Activated CD4-positive, alpha-beta T cell treated with anti-CD3 and anti-CD28 coated beads, Interleukin-2, amount 10 ng/mL, durations not matched to agents 24 days and 14 days (primary cell): Measurements from ENCODE around the gene GLS2. TPM values are rescaled to one million over a fixed set of nuclear protein-coding genes. Genes with fewer than 3 reads are reported as not detected.

Experiments used
- DNase-seq: peaks from one replicate; pipeline ENCODE4 v3.0.0; 2022
- H3K27ac Mint-ChIP-seq: one replicate; pipeline ENCODE4 v1.8.0; 2022; ENCODE audit warnings: mild to moderate bottlenecking, mixed read lengths
- H3K27me3 Mint-ChIP-seq: one replicate; pipeline ENCODE4 v1.8.0; 2022; ENCODE audit warnings: mixed read lengths
- H3K36me3 Mint-ChIP-seq: one replicate; pipeline ENCODE4 v1.8.0; 2022; ENCODE audit warnings: low read depth, mild to moderate bottlenecking, mixed read lengths
- H3K4me1 Mint-ChIP-seq: one replicate; pipeline ENCODE4 v1.8.0; 2021; ENCODE audit warnings: mixed read lengths
- H3K4me3 Mint-ChIP-seq: one replicate; pipeline ENCODE4 v1.8.0; 2022; ENCODE audit warnings: mild to moderate bottlenecking, moderate library complexity, mixed read lengths
- H3K9me3 Mint-ChIP-seq: one replicate; pipeline ENCODE4 v1.8.0; 2021; ENCODE audit warnings: mixed read lengths
- intact Hi-C: fragments of 100-400 bp; cut with micrococcal nuclease; formaldehyde crosslinking; loops from one replicate; pipeline ENCODE4 v1.15.1; 2023
- total RNA-seq: library from RNA; stranded (reverse); gene quantifications from 2 replicates; pipeline ENCODE4 v1.2.3, GENCODE V29; 2022

Gene GLS2
- total RNA-seq, 1 donor from 2014 or later, result 1.9 TPM

- H3K4me1 Mint-ChIP-seq, result peaks cover 5% of the 10 kb centered on the region
- no peaks in the 10 kb centered on the region for H3K27me3 Mint-ChIP-seq
- intact Hi-C loops, result no loop called here
- H3K4me3 Mint-ChIP-seq, result no peak overlapping the region
- H3K27ac Mint-ChIP-seq, result no peak overlapping the region
- H3K36me3 Mint-ChIP-seq, result peaks cover 9% of the 10 kb centered on the region
- DNase-seq, result no peak
- H3K9me3 Mint-ChIP-seq, result no peaks in the 10 kb centered on the region
Measured at GRCh38 chr12:56476972-56477432, 11.0 kb downstream of the GLS2 start.

- Mint-ChIP-seq H3K4me3 (no peak overlapping the region), H3K27ac (no peak overlapping the region), H3K27me3 (no peaks in the 10 kb centered on the region), H3K36me3 (peaks cover 12% of the 10 kb centered on the region), H3K4me1 (peaks cover 9% of the 10 kb centered on the region), H3K9me3 (no peaks in the 10 kb centered on the region)
- intact Hi-C loops, result no loop called here
- DNase-seq, result no peak
Measured at GRCh38 chr12:56476143-56476542, 11.8 kb downstream of the GLS2 start.

GRCh38 chr12:56474389-56474788 lies 13.6 kb downstream of the GLS2 start:
- intact Hi-C loops, result no loop called here
- no peak overlapping the region for H3K4me3 Mint-ChIP-seq
- H3K36me3 Mint-ChIP-seq, result peaks cover 22% of the 10 kb centered on the region
- no peaks in the 10 kb centered on the region for H3K27me3 Mint-ChIP-seq
- no peak overlapping the region for H3K27ac Mint-ChIP-seq
- peaks cover 15% of the 10 kb centered on the region for H3K4me1 Mint-ChIP-seq
- DNase-seq, result no peak
- no peaks in the 10 kb centered on the region for H3K9me3 Mint-ChIP-seq

- no peak for DNase-seq
- Mint-ChIP-seq H3K9me3 (no peaks in the 10 kb centered on the region), H3K27ac (peak overlapping the region; percentile 98)
Measured at GRCh38 chr12:56469007-56469930, 18.7 kb downstream of the GLS2 start.

DNA sequence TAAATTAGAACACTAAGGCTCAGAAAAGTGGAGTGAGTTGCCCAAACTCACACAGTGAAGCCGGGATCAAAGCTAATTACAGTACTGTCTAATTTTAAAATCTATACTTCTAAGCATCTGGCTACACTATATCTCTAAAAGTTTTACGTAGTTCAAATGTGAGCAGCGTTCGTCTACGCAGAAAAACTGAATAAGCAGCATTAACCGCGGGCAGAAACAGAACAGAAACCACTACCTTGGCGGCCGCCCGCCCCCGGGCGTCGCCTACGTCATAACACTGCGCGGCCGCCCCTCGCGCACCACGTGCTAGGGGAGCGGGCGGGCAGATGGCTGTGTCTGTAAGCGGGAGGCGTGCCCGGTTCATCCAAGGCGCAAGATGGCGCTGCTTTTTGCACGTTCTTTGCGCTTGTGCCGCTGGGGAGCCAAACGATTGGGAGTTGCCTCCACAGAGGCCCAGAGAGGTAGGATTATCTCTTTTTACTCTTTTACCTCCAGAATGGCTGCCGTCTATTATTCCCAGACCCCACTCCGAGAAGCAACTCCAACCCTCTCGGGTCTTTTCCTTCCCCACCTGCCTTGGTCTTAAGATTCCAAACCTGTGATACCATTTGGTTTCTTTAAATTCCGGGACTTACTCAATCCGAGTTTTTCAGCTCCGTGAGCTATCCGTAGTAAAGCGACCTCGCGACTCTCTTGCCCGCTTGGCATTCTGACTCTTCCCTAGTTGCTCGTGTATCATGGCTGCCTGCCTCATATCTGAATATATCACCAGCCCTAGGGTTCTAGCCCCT lies 19.6 kb downstream of the GLS2 start, which contains the start of gene SPRYD4:
Gene SPRYD4 (plus strand): TSS at position 363 of the 791 bp plus-strand sequence. CDS start 14 bp downstream, at position 377.
- peak within 1 kb of the TSS; percentile 98 for H3K27ac Mint-ChIP-seq

More at GRCh38 chr12:56469007-56469930, 18.7 kb downstream of the GLS2 start:
- H3K4me1 Mint-ChIP-seq, result peaks cover 22% of the 10 kb centered on the region
- peak overlapping the region; percentile 92 for H3K4me3 Mint-ChIP-seq
- H3K36me3 Mint-ChIP-seq, result peaks cover 22% of the 10 kb centered on the region
- no peaks in the 10 kb centered on the region for H3K27me3 Mint-ChIP-seq
- intact Hi-C loops, result loop anchor here (2.0 to 10.0 kb wide), 3 partner anchors 20 to 340 kb away; partner anchors contain the start of genes COQ10A, ESYT1 and GLS2

DNA sequence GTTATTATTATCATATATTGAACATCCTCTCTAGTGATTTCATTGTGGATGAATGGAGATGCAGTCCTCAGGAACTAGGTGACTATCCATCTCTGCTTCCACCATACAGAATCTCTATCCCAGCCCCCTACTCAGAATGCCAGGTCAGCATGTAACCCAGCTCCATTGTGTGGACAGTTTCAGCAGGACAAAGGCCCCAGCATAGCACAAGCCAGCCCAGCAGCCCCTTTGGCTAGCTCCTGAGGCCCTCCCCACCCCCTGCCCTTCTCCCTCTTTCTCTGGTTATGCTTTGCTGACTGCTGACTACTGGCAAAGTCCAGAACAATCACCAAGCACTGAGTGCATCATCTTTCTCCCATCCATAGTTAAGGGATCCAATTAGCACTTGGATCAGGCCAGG lies 25.4 kb downstream of the GLS2 start:
- intact Hi-C loops, result loop anchor here (5.0 to 10.0 kb wide), 2 partner anchors 198 to 255 kb away; partner anchors contain the start of gene COQ10A
- no peak overlapping the region for H3K4me3 Mint-ChIP-seq
- no peak for DNase-seq
- H3K27me3 Mint-ChIP-seq, result no peaks in the 10 kb centered on the region
- no peaks in the 10 kb centered on the region for H3K9me3 Mint-ChIP-seq
- H3K4me1 Mint-ChIP-seq, result peaks cover 8% of the 10 kb centered on the region
- H3K27ac Mint-ChIP-seq, result no peak overlapping the region
- H3K36me3 Mint-ChIP-seq, result no peaks in the 10 kb centered on the region

More for the DNA sequence above, 19.6 kb downstream of the GLS2 start, which contains the start of gene SPRYD4:
- intact Hi-C loops, result loop anchor here (1.0 to 10.0 kb wide), 9 partner anchors 19 to 340 kb away; partner anchors contain the start of genes COQ10A, ESYT1, GLS2 and NACA
- peak; percentile 99 for DNase-seq
- Mint-ChIP-seq H3K4me3 (peak within 1 kb of the TSS; percentile 92), H3K9me3 (no peaks in the 10 kb centered on the region), H3K27me3 (no peaks in the 10 kb centered on the region), H3K36me3 (peaks cover 19% of the 10 kb centered on the region), H3K4me1 (peaks cover 24% of the 10 kb centered on the region)

DNA sequence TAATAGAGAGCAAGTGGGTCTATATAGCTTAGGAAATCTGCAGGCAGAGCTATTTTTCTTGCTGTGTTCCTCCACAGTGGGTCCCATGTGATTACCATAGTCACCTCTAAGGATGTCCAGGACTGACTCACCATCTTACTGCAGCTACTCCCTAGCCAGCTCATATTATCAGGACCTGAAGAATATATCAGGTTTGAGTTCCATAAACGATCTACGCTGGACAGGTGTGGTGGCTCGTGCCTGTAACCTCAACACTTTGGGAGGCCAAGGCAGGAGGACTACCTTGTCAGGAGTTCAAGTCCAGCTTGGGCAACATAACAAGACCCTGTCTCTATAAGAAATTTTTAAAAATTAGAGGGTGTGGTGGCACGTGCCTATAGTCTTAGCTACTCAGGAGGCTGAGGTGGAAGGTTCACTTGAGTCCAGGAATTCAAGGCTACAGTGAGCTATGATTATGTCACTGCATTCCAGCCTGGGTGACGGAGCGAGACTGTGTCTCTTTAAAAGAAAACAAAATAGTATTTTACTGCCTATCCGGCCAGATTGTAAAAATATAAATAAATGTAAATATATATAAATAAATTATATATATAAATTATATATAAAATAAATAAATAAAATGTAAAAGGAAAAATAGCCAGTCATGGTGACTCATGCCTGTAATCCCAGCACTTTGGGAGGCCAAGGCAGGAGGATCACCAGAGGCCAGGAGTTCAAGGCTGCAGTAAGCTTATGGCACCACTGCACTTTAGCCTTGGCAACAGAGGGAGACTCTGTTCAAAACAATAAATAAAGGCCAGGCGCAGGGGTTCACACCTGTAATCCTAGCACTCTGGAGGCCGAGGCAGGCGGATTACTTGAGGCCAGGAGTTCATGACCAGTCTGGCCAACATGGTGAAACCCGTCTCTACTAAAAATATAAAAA lies 26.5 kb downstream of the GLS2 start:
- no peak for DNase-seq
- H3K9me3 Mint-ChIP-seq, result no peaks in the 10 kb centered on the region
- no peaks in the 10 kb centered on the region for H3K36me3 Mint-ChIP-seq
- no peaks in the 10 kb centered on the region for H3K27me3 Mint-ChIP-seq
- peaks cover 5% of the 10 kb centered on the region for H3K4me1 Mint-ChIP-seq
- H3K27ac Mint-ChIP-seq, result no peak overlapping the region
- H3K4me3 Mint-ChIP-seq, result no peak overlapping the region
- intact Hi-C loops, result loop anchor here (5.0 to 10.0 kb wide), 2 partner anchors 197 to 254 kb away; partner anchors contain the start of gene COQ10A

DNA sequence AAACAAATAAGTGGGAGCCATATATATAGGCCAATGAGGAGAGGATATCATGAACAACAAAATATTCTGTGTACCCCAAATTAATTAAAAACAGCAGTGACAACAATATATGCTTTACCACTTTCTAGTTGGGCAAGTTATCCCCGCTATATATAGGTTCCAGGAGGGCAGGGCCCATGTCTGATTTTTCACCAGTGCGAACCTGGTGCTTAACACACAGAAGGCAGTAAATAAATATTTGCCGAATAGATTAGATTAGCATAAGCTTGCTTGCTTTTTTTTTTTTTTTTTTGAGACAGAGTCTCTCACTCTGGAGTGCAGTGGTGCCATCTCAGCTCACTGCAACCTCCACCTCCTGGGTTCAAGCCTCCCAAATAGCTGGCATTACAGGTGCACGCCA lies 30.1 kb downstream of the GLS2 start:
- H3K9me3 Mint-ChIP-seq, result no peaks in the 10 kb centered on the region
- H3K4me3 Mint-ChIP-seq, result no peak overlapping the region
- H3K4me1 Mint-ChIP-seq, result no peaks in the 10 kb centered on the region
- intact Hi-C loops, result no loop called here
- no peaks in the 10 kb centered on the region for H3K27me3 Mint-ChIP-seq
- DNase-seq, result no peak
- H3K36me3 Mint-ChIP-seq, result no peaks in the 10 kb centered on the region
- H3K27ac Mint-ChIP-seq, result no peak overlapping the region

DNA sequence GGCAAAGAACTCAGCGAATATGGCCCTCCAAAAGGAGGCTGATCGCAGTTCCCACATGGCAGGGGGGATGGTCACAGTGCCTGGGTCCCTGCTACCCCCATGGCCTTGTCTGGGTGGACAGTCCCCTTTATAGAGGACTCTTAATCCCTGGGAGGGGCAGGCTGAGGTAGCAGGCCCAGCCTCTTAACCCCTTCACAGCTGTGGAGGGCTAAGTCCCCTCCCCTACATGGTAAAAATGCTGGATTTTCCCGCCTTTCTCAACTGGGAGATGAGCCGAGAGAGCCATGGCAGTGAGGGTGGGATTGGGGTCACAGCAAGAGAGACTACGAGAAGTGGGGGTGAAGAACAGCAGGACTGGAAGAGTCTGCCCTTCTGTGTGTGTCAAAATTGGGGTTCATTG lies 33.4 kb downstream of the GLS2 start, which contains the start of gene MIP:
Gene MIP (minus strand): TSS at position 101 of the 400 bp plus-strand sequence. CDS start 44 bp downstream, at position 57.
- Mint-ChIP-seq H3K27me3 (no peaks in the 10 kb centered on the region), H3K4me1 (peaks cover 7% of the 10 kb centered on the region), H3K4me3 (no peak within 1 kb of the TSS), H3K9me3 (no peaks in the 10 kb centered on the region), H3K27ac (no peak within 1 kb of the TSS), H3K36me3 (no peaks in the 10 kb centered on the region)
- no peak for DNase-seq
- intact Hi-C loops, result no loop called here

DNA sequence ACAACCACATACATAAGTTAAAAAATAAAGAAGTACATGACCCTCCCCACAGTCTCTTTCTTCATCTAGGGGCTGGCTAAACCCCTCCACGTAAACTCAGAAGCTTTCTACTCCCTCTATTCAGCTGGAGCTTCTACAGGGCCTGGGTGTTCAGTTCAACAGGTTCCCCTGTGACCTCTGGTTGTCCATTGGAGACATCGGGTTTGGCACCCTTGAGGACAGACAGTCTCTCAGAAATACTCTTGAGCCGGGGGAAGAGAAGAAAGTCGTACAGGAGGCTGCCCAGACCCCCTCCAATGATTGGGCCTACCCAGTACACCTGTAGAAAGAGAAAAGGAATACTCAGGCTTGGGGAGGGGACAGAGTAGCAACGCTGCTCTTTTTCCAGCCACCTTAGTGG lies 36.8 kb downstream of the GLS2 start:
- peaks cover 7% of the 10 kb centered on the region for H3K36me3 Mint-ChIP-seq
- no peak overlapping the region for H3K27ac Mint-ChIP-seq
- no peaks in the 10 kb centered on the region for H3K9me3 Mint-ChIP-seq
- peaks cover 22% of the 10 kb centered on the region for H3K4me1 Mint-ChIP-seq
- no peaks in the 10 kb centered on the region for H3K27me3 Mint-ChIP-seq
- intact Hi-C loops, result no loop called here
- no peak for DNase-seq
- H3K4me3 Mint-ChIP-seq, result no peak overlapping the region

GRCh38 chr12:56450241-56450640 lies 37.7 kb downstream of the GLS2 start:
- no peak overlapping the region for H3K27ac Mint-ChIP-seq
- H3K4me3 Mint-ChIP-seq, result peak overlapping the region; percentile 95
- intact Hi-C loops, result no loop called here

DNA sequence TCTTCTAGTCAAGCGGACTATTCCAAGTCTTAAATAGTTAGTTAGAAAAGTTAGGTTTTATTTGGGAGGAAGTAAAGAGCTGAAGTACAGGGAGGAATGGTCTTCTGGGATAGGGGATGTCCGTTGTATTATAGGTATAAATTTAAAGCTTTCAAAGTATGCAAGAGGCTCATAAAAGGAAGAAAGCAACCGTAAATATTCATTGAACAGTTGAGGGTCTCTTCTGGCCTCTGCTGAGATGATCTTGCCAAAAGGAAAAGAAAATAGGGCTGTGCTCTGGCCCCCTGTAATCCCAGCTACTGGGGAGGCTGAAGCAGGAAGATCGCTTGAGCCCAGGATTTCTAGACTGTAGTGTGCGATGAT lies 38.4 kb downstream of the GLS2 start:
- intact Hi-C loops, result loop anchor here (1.0 to 5.0 kb wide), 6 partner anchors 15 to 347 kb away; partner anchors contain the start of genes ESYT1, PA2G4, PAN2 and SPRYD4

More at GRCh38 chr12:56450241-56450640, 37.7 kb downstream of the GLS2 start:
- peaks cover 9% of the 10 kb centered on the region for H3K36me3 Mint-ChIP-seq
- peaks cover 23% of the 10 kb centered on the region for H3K4me1 Mint-ChIP-seq
- H3K9me3 Mint-ChIP-seq, result no peaks in the 10 kb centered on the region
- no peak for DNase-seq
- H3K27me3 Mint-ChIP-seq, result no peaks in the 10 kb centered on the region

More for the DNA sequence above, 38.4 kb downstream of the GLS2 start:
- H3K4me3 Mint-ChIP-seq, result peak overlapping the region; percentile 95
- peak overlapping the region; percentile 90 for H3K27ac Mint-ChIP-seq
- H3K4me1 Mint-ChIP-seq, result peaks cover 26% of the 10 kb centered on the region
- no peaks in the 10 kb centered on the region for H3K9me3 Mint-ChIP-seq
- H3K36me3 Mint-ChIP-seq, result peaks cover 13% of the 10 kb centered on the region
- no peaks in the 10 kb centered on the region for H3K27me3 Mint-ChIP-seq
- no peak for DNase-seq
